ENCODE data around the gene PRR20C. TPM values are rescaled to one million over a fixed set of nuclear protein-coding genes. Genes with fewer than 3 reads are reported as not detected.
"Not testable (repeated sequence)": the region's sequence is repeated elsewhere in the genome, so short reads cannot be mapped to it uniquely, and the experiment has no call there.

The PRR20C gene
- total and polyA plus RNA-seq, 12 donors = not detected

GRCh38 chr13:57137585-57137984, 16.3 kb upstream of the PRR20C start:
- Histone ChIP-seq H3K27me3 (no peaks in the 10 kb centered on the region), H3K27ac (no peak overlapping the region), H3K4me1 (replicated peaks in 1 of 2) (no peaks in the 10 kb centered on the region), H3K9me3 (replicated peaks in 1 of 3) (no peaks in the 10 kb centered on the region), H3K36me3 (replicated peaks in 1 of 2) (no peaks in the 10 kb centered on the region), H3K4me3 (no peak overlapping the region)
- intact Hi-C loops (cut with DNase I) = no loop called here
- 67 to 76% (median 72%) methylated on average over 4 of the region's 4 CpGs for WGBS, 4 donors
- no peak for TF ChIP-seq CTCF (IDR thresholded peaks at IDR 0.05)
- TF ChIP-seq POLR2A (IDR thresholded peaks at IDR 0.05) = no peak
- DNase-seq = no peak

GRCh38 chr13:57138988-57139387, 14.9 kb upstream of the PRR20C start:
- Histone ChIP-seq H3K36me3 (replicated peaks in 1 of 2) (no peaks in the 10 kb centered on the region), H3K9me3 (replicated peaks in 1 of 3) (no peaks in the 10 kb centered on the region), H3K27ac (no peak overlapping the region), H3K4me3 (no peak overlapping the region), H3K27me3 (no peaks in the 10 kb centered on the region), H3K4me1 (replicated peaks in 1 of 2) (no peaks in the 10 kb centered on the region)
- TF ChIP-seq CTCF (IDR thresholded peaks at IDR 0.05) (no peak), POLR2A (IDR thresholded peaks at IDR 0.05) (no peak)
- DNase-seq = peak in 1 of 7 donors; percentile 3
- WGBS, 4 donors = 80 to 88% (median 85%) methylated on average over 5 of the region's 5 CpGs
- intact Hi-C loops (cut with DNase I) = no loop called here

GRCh38 chr13:57139781-57140180, 14.1 kb upstream of the PRR20C start:
- H3K4me1 ChIP-seq (replicated peaks in 1 of 2); H3K27ac ChIP-seq; H3K36me3 ChIP-seq (replicated peaks in 1 of 2); H3K27me3 ChIP-seq; intact Hi-C loops (cut with DNase I); DNase-seq; H3K9me3 ChIP-seq (replicated peaks in 1 of 3); H3K4me3 ChIP-seq: not testable (repeated sequence)
- WGBS, 4 donors = 97 to 100% methylated on average over 2 to 7 of the region's 18 CpGs; no CpG with 5 or more reads in 2 of the 4 donors

GRCh38 chr13:57140235-57140968, 13.5 kb upstream of the PRR20C start, which contains the start of gene PRR20A:
TSS of gene PRR20A (plus strand) at chr13:57140918. CDS start at chr13:57141305, 387 bp downstream.
- H3K4me3 ChIP-seq; H3K36me3 ChIP-seq (replicated peaks in 1 of 2); H3K27ac ChIP-seq; H3K9me3 ChIP-seq (replicated peaks in 1 of 3); H3K27me3 ChIP-seq; intact Hi-C loops (cut with DNase I); DNase-seq; H3K4me1 ChIP-seq (replicated peaks in 1 of 2): not testable (repeated sequence)
- 85 to 90% (median 88%) methylated on average over 10 to 12 of the region's 34 CpGs for WGBS, 4 donors

- H3K4me3 ChIP-seq; H3K4me1 ChIP-seq (replicated peaks in 1 of 2); DNase-seq; H3K27me3 ChIP-seq; intact Hi-C loops (cut with DNase I); H3K36me3 ChIP-seq (replicated peaks in 1 of 2); H3K9me3 ChIP-seq (replicated peaks in 1 of 3); H3K27ac ChIP-seq: not testable (repeated sequence)
- WGBS, 4 donors = no CpG with 5 or more reads among the region's 22 CpGs
Measured at GRCh38 chr13:57147188-57147587, 6.7 kb upstream of the PRR20C start, which contains the start of gene PRR20B. TSS of gene PRR20B (plus strand) at chr13:57147488. CDS start at chr13:57147875, 387 bp downstream.

- H3K9me3 ChIP-seq (replicated peaks in 1 of 3); H3K27ac ChIP-seq; H3K36me3 ChIP-seq (replicated peaks in 1 of 2); H3K4me1 ChIP-seq (replicated peaks in 1 of 2); intact Hi-C loops (cut with DNase I); DNase-seq; H3K4me3 ChIP-seq; H3K27me3 ChIP-seq: not testable (repeated sequence)
- 87 to 90% (median 89%) methylated on average over 6 to 9 of the region's 14 CpGs for WGBS, 4 donors
Measured at GRCh38 chr13:57148106-57148505, 5.8 kb upstream of the PRR20C start.

DNA sequence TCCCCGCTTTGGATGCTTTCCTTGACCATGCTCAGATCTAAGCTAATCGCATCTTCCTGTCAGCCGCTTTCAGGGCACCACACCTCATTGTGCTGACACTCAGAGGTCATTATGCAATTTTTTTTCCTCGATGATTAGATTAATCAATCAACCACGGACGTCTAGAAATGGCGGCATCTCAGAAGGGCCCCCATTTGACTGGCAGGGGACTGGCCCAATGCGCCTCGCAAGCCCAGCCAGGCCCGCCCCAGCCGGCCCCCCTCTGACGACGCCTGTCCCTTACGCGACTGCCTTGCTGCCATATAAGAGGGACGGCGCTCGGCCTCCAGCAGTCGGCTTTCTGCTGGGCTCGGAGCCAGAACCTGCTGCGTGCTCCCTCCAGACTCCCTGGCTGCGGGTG, 6.5 kb downstream of the PRR20C start, which contains the start of gene PRR20D:
TSS of gene PRR20D (plus strand) at position 301 of the 400 bp plus-strand sequence. CDS start 387 bp downstream, outside the sequence.
- H3K27me3 ChIP-seq; H3K4me3 ChIP-seq; H3K4me1 ChIP-seq (replicated peaks in 1 of 2); H3K27ac ChIP-seq; H3K36me3 ChIP-seq (replicated peaks in 1 of 2); H3K9me3 ChIP-seq (replicated peaks in 1 of 3); intact Hi-C loops (cut with DNase I); DNase-seq: not testable (repeated sequence)
- WGBS, 4 donors = no CpG with 5 or more reads among the region's 22 CpGs

GRCh38 chr13:57166897-57167296, 13.0 kb downstream of the PRR20C start, which contains the start of gene PRR20E:
TSS of gene PRR20E (plus strand) at chr13:57167197. CDS start at chr13:57167584, 387 bp downstream.
- intact Hi-C loops (cut with DNase I) = not testable (repeated sequence)
- no CpG with 5 or more reads among the region's 22 CpGs for WGBS, 4 donors

More at GRCh38 chr13:57166897-57167296, 13.0 kb downstream of the PRR20C start, which contains the start of gene PRR20E:
- not testable (repeated sequence) for H3K9me3 ChIP-seq (replicated peaks in 1 of 3); H3K27me3 ChIP-seq; DNase-seq; H3K4me1 ChIP-seq (replicated peaks in 1 of 2); H3K27ac ChIP-seq; H3K4me3 ChIP-seq; H3K36me3 ChIP-seq (replicated peaks in 1 of 2)

Measured in adrenal gland (tissue), 12 donors.